GM18520 (cell line): Measurements from ENCODE around the gene SPDYE3.
"Not testable (repeated sequence)": the region's sequence is repeated elsewhere in the genome, so short reads cannot be mapped to it uniquely, and the experiment has no call there.

Experiments
- ATAC-seq: cut with Tn5 transposase; IDR thresholded peaks from one replicate; pipeline ENCODE4 v1.9.1; 2021; ENCODE audit not compliant: unreplicated experiment

SPDYE3 gene

GRCh38 chr7:100348805-100349204 lies 41.3 kb downstream of the SPDYE3 start:
- ATAC-seq: no peak

GRCh38 chr7:100349757-100350156 lies 42.3 kb downstream of the SPDYE3 start:
- ATAC-seq: no peak

DNA sequence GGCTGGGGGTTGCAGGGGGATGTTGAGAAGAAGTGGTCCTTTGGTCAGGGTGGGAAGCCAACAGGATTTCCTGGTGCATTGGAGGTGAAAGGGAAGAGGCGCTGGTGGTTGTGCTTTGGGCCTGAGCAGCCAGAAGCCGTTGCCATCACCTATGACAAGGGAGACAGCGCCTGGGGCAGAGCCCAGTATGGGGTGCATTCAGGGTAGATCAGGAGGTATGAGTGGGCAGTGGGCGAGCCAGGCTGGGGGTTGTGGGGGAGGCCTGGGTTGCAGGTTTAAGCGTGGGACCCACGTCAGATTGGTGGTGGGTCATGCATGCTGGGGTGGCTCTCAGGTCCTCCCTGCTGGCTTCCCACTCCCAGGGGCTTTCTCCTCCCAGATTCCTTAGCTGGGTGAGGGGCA lies 44.2 kb downstream of the SPDYE3 start:
- no peak for ATAC-seq

GRCh38 chr7:100352230-100352781 lies 44.8 kb downstream of the SPDYE3 start:
- ATAC-seq: not testable (repeated sequence)

DNA sequence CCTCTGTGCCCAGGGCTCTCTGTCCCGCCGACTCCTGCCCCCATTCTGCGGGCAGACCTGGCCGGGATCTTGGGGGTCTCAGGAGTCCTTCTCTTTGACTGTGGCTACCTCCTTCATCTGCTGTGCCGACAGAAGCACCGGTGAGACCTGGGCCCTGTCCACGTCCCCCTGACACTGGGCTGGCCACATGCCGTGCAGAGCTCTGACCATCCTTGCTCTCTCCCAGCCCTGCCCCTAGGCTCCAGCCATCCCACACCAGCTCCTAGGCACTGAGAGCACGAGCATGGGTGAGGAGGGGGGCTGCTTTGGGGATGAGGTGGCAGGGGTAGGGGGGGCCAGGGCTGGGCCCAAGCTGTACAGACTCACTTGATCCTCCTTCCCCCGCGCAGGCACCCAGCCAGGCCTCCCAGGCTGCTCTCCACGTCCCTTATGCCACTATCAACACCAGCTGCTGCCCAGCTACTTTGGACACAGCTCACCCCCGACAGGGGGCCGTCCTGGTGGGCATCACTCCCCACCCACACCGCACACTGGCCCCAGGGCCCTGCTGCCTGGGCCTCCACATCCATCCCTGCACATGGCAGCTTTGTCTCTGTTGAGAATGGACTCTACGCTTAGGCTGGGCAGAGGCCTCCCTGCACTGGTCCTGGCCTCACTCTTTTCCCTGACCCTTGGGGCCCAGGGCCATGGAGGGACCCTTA lies 45.6 kb downstream of the SPDYE3 start:
- ATAC-seq: no peak

DNA sequence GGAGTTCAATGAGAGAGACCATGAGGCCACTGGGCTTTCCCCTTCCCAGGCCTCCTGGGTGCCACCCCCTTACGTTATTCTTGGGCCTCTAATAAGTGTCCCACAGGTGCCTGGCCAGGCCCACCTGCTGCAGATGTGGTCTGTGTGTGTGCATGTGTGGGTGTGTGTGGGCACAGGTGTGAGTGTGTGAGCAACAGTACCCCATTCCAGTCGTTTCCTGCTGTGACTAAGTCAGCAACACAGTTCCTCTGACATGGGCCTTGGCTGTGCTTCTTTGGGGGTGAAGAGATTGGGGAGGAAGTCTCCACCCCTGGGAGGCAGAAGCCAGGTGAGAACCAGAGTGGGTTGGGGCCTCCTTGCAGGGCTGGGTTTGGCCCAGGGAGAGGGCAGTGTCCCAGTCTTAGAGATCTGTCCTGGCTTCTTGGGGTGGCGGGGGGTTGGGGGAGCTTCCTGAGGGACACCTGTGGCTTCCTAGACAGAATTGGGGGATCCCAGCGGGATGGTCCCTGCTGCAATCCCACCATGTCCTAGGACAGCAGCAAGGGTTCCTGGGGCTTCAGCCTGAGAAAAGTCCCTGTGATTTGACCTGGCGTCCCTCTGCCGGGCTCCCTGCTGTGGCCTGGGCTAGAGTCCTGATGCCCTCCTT lies 46.3 kb downstream of the SPDYE3 start:
- ATAC-seq: no peak

- no peak for ATAC-seq
Measured at GRCh38 chr7:100356416-100357068, 49.0 kb downstream of the SPDYE3 start.

- no peak for ATAC-seq
Measured at GRCh38 chr7:100357131-100357561, 49.6 kb downstream of the SPDYE3 start.

GRCh38 chr7:100358027-100358856 lies 50.7 kb downstream of the SPDYE3 start, which contains the start of gene PILRB:
Gene PILRB (plus strand): TSS chr7:100358117. CDS start chr7:100358303, 186 bp downstream.
- no peak for ATAC-seq

- ATAC-seq: no peak
Measured at GRCh38 chr7:100358857-100359212, 51.3 kb downstream of the SPDYE3 start.

DNA sequence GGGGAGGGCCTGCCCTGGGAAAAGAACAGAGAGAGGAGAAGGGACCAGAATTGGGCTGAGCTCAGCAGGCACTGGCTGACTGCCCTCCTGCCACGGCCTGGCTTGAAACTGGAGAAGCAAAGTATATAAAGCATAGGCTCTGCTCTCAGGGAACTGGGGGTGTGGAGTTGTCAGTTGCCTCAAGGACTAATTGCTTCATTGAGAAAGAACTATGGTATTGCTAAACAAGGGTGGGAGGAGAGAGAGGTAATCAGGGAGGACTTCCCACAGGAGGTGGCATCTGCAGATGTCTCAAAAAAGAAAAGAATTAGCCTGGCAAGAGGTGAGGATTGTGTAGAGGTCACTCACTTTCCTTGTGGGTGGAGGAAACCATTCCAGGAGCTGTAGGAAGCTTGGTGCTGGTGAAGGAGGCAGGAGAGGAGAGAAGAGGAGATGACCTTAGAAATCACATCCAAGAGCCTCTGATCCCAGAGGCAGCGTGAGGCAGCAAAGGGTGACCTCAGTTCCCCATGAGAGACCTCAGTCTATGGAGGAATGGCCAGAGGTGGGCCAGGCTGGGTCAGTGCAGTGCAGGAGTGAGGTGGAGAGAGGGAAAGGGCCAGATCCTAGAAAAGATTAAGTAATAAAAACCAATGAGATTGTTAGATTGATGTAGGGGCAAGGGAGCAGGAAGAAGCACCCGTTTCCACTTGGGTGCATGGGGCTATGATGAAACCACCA lies 52.8 kb downstream of the SPDYE3 start:
- no peak for ATAC-seq

GRCh38 chr7:100363098-100363497 lies 55.6 kb downstream of the SPDYE3 start:
- ATAC-seq: no peak

DNA sequence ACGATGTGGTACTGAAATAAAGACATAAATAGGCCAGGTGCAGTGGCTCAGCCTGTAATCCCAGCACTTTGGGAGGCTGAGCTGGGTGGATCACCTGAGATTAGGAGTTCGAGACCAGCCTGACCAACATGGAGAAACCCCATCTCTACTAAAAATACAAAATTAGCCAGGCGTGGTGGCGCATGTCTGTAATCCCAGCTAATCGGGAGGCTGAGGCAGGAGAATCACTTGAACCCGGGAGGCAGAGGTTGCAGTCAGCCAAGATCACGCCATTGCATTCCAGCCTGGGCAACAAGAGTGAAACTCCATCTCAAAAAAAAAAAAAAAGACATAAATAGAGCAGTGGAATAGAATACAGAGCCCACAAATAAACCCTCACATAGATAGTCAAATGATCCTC lies 56.3 kb downstream of the SPDYE3 start:
- not testable (repeated sequence) for ATAC-seq

DNA sequence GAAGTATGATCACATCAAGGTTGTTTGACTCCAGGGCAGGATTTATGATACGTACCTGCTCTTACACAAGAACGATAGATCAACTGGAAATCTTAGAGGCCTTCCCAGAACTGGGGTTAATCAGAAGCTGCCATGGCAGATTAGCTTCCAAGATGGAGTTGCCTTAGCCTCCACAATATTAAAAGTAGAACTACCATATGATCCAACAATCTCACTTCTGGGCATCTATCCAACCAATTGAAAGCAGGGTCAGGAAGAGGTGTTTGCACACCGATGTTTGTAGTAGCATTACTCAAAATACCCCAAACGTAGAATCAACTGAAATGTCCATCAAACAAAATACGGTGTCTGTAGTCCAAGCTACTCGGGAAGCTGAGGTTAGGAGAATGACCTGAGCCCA lies 57.0 kb downstream of the SPDYE3 start:
- ATAC-seq: no peak

DNA sequence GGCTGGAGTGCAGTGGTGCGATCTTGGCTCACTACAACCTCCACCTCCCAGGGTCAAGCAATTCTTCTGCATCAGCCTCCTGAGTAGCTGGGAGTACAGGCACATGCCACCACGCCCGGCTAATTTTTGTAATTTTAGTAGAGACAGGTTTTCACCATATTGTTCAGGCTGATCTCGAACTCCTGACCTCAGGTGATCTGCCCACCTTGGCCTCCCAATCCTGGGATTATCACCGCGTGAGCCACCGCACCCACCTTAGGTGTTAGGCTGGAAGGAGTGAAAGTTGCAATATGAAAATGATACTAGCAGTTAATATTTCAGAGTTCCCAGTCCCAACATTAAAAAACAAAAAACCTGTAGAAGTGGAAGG lies 58.5 kb downstream of the SPDYE3 start:
- not testable (repeated sequence) for ATAC-seq

GRCh38 chr7:100366411-100367250 lies 59.1 kb downstream of the SPDYE3 start:
- no peak for ATAC-seq

DNA sequence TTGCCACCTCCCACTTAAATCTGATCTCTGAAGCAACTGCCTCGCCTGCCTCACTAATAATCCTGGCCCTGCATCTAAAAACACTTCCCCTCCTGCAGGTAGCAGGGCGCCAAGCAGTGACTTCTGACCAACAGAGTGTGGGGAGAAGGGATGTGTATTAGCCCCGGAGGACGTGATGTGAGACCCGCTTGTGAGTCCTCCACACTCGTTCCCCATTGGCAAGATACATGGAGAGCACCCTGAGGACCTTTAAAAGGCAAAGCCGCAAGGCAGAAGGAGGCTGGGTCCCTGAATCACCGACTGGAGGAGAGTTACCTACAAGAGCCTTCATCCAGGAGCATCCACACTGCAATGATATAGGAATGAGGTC lies 59.7 kb downstream of the SPDYE3 start:
- no peak for ATAC-seq

DNA sequence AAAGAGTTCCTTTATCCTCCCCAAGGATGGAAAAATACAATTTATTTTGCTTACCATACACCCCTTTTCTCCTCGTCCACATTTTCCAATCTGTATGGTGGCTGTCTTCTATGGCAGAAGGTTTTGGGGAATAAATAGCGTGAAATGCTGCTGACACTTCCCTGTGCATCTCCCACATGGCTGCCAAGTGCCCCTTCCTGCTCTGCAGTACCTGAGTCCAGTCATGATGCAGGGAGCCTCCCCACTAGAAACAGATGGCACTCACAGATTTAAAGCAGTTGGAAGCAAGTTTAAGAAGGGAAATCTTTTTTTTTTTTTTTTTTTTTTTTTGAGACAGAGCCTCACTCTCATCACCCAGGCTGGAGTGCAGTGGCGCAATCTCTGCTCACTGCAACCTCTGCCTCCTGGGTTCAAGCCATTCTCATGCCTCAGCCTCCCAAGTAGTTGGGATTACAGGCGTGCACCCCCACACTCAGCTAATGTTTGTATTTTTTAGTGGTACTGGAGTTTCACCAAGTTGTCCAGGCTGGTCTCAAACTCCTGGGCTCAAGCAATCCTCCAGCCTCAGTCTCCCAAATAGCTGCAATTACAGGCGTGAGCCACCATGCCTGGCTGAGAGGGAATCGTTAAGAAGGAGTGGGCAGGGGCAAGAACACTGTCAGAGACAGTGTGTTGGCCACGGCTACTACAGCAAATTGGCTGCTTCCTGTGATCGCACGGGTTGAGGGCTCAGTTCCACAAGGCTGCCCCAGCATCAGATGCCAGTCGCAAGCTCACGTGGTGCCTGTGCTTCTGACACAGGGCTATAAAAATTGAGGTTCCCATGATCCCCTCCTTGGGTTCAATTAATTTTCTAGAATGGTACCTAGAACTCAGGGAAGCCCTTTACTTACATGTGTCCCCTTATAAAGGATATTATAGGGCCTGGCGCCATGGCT lies 60.4 kb downstream of the SPDYE3 start:
- ATAC-seq: no peak
